ENCODE results near the gene PRKCA.

DNA sequence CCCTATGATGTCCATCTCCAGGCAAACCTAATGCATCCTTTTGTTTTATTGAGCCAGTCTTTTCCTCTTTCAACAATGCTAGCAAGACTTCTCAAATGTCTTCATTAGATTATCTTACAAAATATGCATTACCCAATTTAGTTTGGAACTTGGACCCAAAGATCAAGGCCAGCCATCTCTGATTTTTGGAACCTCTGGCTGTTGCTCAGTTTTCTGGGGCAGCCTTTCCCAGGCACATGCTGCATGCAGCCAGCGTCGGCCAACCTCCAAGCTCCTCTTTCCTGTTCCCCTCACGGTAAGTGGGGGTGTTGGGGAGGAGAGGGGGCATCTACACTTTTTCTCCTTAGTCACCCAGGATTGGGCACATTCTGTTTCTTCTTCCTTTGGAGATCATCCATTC, 189.3 kb downstream of the PRKCA start:
- TF ChIP-seq POLR2A (IDR thresholded peaks at IDR 0.05; ENCODE audit: low read depth, low read length) (no peak), TAF1 (IDR thresholded peaks at IDR 0.05; ENCODE audit: borderline replicate concordance, low read depth, low read length) (no peak), POLR2AphosphoS5 (IDR thresholded peaks at IDR 0.05; ENCODE audit: low read depth, low read length) (no peak)
